Right forelimb (tissue), 1 donor: ENCODE data around the gene PRUNE2.

Experiments
- DNase-seq: peaks from one replicate; pipeline ENCODE4 v3.0.0-alpha.2; 2018

Gene PRUNE2

DNA sequence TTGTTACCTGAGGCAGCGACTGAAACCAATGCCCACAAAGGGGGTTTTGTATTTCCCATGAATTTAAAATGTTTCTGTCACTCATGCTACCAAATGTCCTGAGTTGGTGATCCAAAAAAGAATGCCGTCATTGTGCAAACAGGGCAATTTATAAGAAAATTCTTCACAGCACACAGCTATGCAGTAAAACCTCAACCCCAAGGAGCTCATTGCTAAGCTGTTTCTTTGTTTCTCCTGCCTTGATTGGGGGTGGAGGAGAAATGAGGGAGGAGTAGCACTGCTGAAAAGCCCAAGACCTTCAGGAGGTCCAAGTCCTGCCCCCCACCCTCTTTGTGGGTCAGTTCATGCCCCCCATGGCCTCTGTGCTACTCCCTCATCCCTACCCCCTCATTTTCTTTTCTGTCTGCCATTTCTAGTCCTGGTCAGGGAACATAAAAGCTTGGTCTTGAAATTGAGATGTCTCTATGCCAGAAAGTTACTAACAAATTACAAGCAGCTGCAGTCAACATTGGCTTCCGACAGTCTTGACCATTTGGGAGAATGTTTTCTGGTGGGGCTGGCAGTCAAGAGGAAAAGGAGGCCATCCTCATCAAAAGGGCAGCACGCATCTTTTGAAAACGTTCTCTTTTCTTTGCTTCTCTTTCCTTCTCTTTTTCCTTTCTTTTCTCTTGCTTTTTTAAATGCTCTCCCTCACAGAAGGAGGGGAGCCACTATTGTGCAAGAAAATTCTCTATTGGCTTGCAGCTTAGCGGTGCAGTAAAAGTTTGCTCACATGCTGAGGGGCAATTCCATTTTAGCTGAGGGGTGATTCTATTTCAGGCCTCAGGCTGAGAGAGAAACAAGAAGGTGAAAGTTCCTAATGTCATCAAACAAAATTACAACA, 313.6 kb downstream of the PRUNE2 start:
- DNase-seq: no peak

DNA sequence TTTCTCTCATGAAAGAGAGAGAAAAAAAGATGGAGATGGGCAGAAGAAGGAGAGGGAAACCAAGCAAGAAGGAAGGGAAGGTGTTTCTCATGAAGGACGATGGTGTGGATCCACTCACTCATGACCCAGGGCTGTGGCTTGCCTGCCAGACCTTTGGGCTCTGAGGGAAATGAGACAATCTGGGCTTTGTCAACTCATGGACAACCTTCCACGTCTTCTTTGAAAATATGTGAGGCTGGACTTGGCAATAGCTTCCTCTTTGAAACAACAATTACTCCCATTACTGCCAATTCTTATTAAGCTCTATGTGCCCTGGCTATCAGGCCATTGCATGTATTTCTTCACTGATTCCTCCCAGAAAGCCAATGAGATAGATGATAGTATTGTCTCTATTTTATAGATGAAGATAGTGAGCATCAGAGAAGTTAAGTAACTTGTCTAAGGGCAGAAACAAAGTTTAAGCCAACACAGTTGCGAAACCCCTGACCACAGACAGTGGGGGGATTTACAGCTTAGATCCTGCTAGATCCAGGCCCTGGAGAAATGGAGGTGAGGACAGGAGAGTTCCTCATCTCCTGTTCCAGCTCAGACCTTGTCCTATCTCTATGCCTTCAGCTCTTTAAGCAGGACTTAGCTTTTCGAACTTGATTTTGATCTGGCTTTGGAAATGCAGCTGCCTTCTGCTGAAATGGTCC, 314.5 kb downstream of the PRUNE2 start:
- no peak for DNase-seq

DNA sequence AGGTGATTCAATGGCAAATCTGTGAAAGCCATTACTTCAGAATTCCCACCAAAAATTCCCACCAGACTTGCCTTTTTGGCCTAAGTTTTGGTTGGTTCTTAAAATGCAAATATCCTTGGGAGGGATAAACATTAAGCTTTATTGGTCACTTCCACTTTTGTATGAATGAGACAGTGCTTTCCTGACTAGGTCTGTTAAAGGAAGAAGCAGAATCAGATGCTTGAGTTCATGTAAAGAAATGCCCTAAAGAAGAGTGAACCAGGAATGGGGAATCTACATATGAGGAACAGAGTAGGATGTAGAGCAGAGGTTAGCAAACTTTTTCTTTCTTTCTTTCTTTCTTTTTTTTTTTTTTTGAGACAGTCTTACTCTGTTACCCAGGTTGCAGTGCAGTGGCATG, 317.6 kb downstream of the PRUNE2 start:
- DNase-seq: no peak

DNA sequence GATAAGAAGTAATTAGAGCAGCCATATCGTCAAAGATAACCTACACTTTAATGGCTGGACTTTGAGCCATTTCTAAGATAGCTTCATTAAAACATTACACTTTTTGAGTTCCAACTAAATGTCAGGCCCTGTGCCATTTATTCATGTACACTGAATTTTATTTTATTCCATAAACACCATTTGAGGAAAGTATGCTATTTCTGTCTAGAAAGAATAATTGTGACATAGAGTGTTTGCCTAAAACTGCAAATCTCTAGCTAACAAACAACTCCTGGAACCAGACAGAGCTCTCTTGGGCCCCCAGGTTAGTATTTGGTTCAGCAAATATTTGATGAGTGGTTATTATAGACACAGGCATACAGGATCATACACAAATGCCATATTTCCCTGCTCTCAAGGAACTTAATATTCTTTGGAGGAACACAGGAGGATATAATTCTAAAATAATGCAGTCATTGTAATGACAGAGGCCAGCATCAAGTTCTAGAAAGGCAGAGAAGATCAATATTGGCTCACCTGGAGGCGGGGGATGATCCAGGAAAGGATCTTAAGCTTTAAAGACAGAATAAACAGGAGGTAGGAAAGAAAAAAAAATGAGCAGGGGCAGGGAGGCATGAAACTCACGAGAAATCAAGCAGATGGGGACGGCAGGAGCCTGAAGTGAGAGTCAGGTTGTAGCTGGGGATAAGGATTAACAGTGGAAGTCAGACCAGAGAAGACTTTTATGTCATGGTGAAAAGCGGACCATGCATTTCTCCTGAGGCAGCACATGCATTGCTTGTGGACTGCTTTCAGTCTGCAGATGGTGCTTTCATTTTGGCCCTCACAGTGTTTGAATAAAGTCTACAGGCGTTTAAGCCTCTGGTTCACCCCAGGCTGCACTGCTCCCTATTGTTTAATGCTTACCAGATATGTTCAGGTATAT, 319.3 kb downstream of the PRUNE2 start:
- no peak for DNase-seq

DNA sequence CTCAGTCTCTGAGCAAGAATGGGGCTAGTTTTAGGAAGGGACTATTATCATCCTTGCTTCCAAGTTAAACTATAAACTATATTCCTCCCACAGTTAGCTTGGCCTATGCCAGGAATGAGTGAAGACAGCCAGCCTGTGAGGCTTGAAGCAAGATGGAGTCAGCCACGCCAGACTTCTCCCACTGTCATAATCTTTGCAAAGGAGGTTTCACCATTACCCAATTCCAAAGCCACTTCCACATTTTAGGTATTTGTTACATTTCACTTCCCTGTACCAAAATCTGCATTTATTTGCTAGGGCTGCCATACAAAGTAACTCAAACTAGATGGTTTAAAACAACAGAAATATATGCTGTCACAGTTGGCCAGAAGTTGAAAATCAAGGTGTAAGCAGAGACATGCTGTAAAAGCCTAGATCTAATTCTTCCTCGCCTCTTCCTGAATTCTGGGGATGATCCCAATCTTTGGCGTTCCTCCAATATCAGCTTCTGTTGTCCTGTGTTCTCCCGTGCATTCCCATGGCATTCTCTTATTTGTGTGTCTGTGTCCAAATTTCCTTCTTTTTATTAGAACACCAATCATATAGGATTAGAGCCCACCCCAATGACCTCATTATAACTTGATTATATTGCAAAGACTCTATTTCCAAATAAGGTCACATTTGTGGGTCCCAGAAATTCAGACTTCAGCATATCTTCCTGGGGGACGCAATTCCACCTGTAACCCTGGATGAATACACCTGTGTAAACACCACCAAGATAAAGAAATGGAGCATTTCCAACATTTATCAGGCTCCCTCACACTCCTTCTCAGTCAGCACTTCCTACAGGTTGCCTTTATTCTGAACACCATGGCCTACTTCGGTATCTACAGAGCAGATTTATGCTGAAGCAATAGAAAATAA, 320.2 kb downstream of the PRUNE2 start:
- no peak for DNase-seq

DNA sequence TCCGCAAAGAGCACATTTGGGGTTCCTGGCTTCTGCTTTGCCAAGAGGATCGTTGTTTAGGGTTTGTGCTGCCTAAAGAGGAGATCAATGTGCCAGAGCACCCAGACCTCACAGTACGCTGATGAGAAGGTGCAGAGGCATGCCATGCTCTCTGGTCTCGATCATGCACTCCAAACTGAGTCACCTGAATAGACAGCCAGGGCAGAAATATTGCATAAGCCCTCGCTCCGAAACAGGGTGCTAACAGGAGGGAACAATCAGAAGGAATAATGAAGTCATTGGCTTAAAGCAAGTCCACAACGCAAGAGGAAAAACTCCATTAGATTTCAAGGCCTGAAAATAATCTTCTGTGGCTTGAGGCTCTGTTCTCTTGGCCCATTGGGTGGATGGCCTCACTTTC, 322.7 kb downstream of the PRUNE2 start:
- DNase-seq: no peak

DNA sequence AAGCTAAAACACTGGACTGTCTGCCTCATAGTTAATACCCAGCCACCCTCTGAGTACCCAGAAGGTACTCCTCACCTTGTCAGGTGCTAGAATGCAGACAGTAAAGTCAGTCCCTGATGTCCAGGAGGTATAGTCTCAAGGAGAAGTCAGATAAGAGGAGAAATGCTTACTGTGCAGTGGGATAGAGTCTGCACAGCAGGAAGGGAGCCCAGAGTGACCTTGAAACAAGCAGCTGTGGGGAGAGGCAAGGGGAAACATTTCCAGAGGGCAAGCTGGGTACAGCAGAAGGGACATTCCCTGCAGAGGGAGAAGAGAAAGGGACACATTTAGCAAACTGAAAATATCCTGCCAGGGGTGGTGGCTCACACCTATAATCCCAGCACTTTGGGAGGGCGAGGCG, 324.2 kb downstream of the PRUNE2 start:
- DNase-seq: no peak

DNA sequence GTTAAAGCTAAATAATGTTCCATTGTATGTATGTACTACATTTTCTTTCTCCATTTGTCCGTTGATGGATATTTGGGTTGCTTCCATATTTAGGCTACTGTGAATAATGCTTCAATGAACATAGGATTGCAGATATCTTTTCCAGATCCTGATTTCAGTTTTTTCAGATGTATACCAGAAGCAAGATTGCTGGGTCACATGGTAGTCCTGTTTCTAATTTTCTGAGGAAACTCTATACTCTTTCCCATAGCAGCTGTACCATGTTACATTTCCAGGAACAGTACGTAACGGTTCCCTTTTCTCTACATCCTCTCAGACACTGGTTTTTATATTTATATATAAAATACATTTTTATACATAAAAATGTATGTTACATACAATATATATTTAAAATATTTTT, 325.1 kb downstream of the PRUNE2 start:
- DNase-seq: no peak

DNA sequence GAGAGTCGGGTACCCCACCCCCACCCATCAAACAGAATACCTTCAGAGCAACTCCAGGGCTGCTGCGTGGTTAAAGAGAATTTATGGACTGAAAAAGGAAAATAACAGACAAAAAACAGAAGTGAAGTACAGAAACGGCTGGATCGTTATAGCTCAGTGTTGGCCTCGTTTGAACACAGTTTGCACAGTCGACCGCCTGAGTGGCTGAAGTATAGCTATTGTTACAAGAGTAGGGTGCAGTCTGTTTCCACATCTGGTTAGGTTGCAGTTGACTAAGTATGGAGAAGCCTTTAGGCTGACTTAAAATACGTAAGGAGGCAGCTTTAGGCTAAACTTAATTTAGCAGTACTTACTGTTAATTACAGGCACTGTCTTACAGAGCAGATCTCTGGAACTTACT, 325.7 kb downstream of the PRUNE2 start:
- no peak for DNase-seq

DNA sequence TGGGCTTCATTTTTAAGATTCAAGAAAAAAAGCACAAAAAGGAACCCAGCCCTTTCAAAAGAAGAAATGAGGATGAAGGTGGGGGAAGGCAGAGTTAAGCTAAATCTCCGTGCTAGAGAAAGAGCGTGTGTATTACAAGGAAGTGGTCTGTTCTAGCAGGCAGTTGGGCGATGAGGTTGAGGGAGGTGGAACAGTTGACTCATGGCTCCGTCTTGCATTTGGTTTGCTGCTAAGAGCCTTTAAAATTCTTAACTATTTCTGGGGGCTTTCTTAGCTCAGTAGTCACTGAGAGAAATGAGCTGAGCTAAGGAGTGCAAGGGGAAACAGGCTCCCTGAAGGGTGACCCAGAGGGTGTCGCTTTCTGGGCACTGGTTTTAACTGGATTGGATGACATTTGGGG, 329.6 kb downstream of the PRUNE2 start:
- DNase-seq: peak; percentile 55

DNA sequence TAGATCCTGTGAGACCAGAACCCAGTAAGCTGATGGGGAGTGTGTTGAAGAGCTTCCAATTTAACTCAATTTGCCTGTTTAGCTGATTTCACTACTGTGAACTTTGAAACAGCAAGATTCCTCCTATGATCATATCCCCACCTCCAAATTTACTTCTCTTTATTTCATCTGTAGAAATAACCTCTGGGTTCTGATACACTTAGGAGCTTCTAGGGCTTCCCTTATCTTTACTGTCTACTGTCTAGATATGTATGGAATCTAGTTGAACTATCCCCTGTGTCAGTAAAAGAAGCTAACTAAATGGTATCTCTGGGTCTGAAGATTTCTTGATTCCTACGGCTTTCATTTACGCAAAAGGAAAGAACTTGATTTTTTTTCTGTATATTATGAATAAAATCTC, 330.2 kb downstream of the PRUNE2 start:
- no peak for DNase-seq

DNA sequence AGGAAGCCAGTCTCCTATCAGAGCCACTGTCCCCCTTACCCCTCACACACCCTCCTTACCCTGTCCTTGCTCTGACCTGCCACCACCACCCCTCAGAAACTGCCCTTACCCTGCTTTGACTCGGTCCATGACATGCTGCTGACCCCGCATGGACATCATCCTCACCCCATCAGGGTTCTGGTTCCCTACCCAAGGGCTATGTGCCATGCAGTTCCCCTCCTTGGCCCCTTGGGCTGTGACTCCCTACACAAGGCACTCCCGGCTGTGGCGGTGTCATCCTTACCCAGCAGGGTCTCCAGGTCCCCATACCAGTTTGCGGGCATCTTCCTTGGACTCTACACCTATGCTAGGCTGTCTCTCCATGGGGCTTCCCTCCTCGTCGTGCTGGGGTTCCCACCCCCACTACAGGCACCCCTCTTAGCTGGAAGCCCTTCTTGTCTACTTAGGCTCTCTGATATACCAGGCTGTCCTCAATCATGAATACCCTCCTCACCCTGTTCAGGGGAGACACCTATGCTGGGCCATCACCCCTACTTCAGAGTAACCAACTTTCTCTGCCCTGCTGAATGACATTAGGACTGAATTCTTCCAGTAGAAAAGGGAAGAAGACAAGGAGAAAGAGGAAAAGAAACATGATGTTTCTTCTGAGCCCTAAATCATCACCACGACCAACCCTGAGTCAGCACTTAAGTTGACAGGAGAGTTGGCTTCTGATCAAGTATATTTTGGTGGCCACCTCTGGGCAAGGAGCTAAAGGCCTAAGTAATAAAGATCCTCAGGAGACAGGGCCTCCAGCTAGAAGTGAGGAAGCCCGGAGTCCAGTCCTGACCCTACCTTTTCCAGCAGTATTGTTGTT, 331.8 kb downstream of the PRUNE2 start:
- no peak for DNase-seq

DNA sequence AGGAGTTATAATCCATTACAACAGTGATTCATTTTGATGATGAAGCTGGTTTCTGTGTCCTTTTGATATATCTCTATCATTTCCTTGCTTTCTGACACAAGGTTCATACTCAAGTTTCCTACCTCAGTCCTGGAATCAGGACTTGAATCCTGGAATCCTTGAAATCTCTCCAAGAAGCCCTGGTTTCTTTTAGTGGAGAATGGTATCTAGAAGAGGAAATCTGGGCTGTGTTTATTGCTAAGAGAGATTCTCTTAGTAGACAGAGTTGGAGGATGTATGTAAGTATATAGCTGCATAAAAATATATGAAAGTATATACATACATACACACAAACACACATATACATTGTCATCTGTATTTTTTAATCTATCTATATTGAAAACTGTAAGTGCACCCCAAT, 332.5 kb downstream of the PRUNE2 start:
- DNase-seq: no peak

DNA sequence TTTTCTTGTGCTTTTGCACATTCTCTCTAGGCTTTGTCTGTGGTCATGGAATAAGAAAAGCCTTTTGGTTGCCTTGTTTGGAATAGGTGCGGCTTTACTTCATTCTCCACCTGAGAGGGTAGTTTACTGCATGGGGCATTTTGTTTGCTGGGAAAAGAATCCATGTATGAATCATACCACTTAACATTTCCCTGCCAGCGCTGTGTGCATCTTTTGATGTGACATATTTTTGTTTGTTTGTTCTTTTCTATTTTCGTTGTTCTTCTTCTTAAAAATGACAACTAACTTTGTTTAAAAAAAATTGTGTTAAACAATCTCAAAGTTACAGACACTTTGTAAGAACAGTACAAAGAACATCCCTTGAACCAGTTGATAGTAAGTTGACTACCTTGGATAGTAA, 333.8 kb downstream of the PRUNE2 start:
- no peak for DNase-seq

DNA sequence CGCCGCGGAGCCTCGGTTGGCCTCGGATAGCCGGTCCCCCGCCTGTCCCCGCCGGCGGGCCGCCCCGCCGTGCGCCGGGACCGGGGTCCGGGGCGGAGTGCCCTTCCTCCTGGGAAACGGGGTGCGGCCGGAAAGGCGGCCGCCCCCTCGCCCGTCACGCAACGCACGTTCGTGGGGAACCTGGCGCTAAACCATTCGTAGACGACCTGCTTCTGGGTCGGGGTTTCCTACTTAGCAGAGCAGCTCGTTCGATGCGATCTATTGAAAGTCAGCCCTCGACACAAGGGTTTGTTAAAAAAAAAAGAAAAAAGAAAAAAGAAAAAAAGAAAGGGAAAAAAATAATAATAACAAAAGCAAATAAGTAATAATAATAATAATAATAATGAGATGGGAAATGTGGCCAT, 334.2 kb downstream of the PRUNE2 start:
- no peak for DNase-seq

DNA sequence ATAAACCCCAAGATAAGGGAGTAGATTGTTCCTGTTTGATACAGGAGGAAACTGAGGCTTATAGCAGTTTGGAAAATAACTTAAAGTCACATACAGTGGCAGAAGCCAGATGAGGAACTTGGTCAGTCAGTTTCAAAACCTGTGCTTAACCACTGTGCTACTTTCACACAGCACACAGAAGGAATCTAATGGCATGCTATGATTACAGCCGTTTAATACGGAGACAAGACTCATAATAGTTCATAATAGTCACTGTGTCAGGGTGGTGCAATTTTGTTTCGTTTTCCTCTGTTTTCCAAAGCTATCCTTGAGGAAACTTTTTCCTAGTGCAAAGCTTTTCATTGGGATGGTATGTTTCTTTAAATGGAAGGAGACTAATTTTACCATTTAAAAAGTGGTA, 334.6 kb downstream of the PRUNE2 start:
- no peak for DNase-seq

DNA sequence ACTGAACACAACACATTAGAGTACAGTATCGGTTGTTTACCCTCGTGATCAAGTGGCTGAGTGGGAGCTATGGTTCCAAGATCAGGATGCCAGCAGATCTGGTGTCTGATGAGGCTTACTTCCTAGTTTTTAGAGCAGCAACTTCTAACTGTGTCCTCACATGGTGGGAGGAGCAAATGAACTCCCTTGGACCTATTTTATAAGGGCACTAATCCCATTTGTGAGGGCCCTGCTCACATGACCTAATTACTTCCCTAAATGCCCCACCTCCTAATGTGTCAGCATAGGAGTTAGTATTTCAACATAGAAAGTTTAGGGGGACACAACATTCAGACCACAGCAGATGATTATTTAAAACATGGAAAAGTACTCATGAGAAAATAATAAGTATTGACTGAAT, 335.1 kb downstream of the PRUNE2 start:
- no peak for DNase-seq

DNA sequence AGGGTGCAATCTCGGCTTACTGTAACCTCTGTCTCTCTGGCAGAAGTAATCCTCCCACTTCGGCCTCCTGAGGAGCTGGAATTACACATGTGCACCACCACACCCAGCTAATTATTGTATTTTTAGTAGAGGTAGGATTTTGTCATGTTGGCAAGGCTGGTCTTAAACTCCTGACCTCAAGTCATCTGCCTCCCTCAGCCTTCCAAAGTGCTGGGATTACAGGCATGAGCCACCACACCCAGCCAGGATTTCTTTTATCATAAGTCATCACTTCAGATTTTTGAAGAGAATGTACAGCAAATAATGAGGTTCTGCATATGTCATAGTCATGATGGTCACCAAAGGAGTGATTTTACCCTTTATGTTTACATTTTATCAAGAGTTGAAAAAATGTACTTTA, 338.8 kb downstream of the PRUNE2 start:
- DNase-seq: no peak

DNA sequence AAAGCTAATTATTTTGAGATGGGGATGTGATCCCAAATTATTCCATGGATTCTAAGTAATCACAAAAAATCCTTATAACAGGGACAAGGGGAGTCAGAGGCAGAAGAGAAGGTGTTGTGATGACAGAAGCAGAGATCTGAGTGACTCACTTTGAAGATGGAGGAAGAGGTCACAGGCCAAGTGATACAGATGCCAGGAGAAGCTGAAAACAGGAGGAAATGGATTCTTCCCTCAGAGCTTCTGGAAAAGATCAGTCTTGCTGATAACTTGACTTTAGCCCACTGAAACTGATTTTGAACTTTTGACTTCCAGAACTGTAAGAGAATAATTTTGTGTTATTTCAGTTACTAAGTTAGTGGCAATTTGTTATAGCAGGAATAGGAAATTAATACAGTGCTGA, 341.6 kb downstream of the PRUNE2 start:
- no peak for DNase-seq

DNA sequence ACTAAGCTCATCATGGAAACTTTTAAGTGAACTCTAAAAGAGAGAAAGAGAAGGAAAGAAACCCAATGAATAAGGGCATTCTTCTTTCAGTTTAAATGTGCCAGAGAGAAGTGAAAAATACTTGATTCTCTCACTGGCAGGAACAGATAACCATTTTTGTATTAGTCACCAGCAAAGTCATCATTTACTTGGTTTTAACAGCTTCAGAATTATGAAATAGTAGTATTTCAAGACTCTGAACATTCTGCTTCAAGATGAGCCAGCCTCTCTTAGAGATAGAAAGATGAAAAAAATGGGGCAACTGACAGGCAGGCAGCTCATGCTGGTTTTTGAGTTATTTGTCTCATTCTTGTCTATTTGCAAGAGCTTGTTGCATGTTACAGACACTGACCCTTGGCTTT, 343.4 kb downstream of the PRUNE2 start:
- no peak for DNase-seq

DNA sequence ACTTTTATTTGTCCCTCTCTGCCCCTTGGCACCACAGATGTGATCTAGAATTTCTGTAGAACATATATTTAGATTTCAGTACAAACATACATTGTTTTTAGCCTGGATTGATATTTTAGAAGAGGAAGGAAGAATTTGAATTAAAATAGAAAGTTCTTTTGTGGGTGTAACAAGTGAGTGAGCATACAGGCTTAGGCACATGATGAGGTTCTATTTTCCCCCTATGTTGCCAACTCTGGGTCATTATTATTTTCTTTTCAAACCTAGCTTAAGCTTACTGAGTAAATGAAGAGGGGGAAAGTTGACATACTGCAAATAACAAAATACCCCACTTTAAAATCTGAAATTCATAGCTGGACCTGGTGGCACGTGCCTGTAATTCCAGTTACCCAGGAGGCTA, 344.0 kb downstream of the PRUNE2 start:
- no peak for DNase-seq
